Measurements from ENCODE around the gene RILP.

The RILP gene

GRCh38 chr17:1604831-1605528 is 44.7 kb downstream of the RILP start:
- DNase-seq (ENCODE audit: extremely low read depth in 1 of 2, low read depth in 1 of 2), result no peak

- no peak for DNase-seq (ENCODE audit: extremely low read depth in 1 of 2, low read depth in 1 of 2)
Observed at GRCh38 chr17:1601571-1601970, 48.1 kb downstream of the RILP start.

- DNase-seq (ENCODE audit: extremely low read depth in 1 of 2, low read depth in 1 of 2), result no peak
Observed at GRCh38 chr17:1598399-1599095, 51.1 kb downstream of the RILP start.

GRCh38 chr17:1597861-1598342 is 51.8 kb downstream of the RILP start:
- DNase-seq (ENCODE audit: extremely low read depth in 1 of 2, low read depth in 1 of 2), result no peak

All from stimulated activated CD8-positive, alpha-beta memory T cell treated with anti-CD3 and anti-CD28 coated beads, Interleukin-7, amount 100 ng/mL, for 48 hours (primary cell).